A673 (cell line): ENCODE measurements around the gene RTL1. TPM values are rescaled to one million over a fixed set of nuclear protein-coding genes. Genes with fewer than 3 reads are reported as not detected.

Experiments used
- BruUV-seq: library from RNA; stranded (reverse); fragments of 400-500 nt; replicated peaks from 2 replicates; lab custom pipeline; 2021; lab: Mats Ljungman, UMichigan
- CTCF ChIA-PET: fragments of 300-600 bp; sonication (Branson Sonifier 250); formaldehyde crosslinking; loops from one replicate; lab custom pipeline; 2022; ENCODE audit warnings: antibody characterized with exemption; lab: Charles Lee
- POLR2A ChIA-PET: fragments of 300-600 bp; sonication (Branson Sonifier 250); formaldehyde crosslinking; loops from one replicate; lab custom pipeline; 2022; ENCODE audit warnings: antibody characterized with exemption; ENCODE audit not compliant: low non-redundant PET; lab: Charles Lee
- DNase-seq: peaks from one replicate; pipeline ENCODE4 v3.0.0-alpha.2; 2015; ENCODE audit warnings: low spot score
- H3K27ac ChIP-seq: fragments of 200-600 bp; sonication (generic); 2 replicates; pipeline ENCODE4 v1.5.1; 2016; ENCODE audit warnings: mixed run types, low read depth, mild to moderate bottlenecking, mixed read lengths, antibody characterized with exemption, low read length; ENCODE audit not compliant: poor library complexity, severe bottlenecking
- H3K27me3 ChIP-seq: fragments of 200-600 bp; sonication (generic); replicated peaks from 2 replicates; pipeline ENCODE4 v1.6.1; 2017; ENCODE audit warnings: mixed run types, low read depth, mild to moderate bottlenecking, mixed read lengths, antibody characterized with exemption, low read length; ENCODE audit not compliant: insufficient read depth, poor library complexity
- H3K36me3 ChIP-seq: fragments of 200-600 bp; sonication (generic); 2 replicates; pipeline ENCODE4 v1.6.1; 2016; ENCODE audit warnings: mixed run types, mild to moderate bottlenecking, mixed read lengths, antibody characterized with exemption, low read length; ENCODE audit not compliant: insufficient read depth, poor library complexity, severe bottlenecking
- H3K4me1 ChIP-seq: fragments of 200-600 bp; sonication (generic); 2 replicates; pipeline ENCODE4 v1.6.1; 2017; ENCODE audit warnings: mixed run types, mild to moderate bottlenecking, mixed read lengths, antibody characterized with exemption, low read length; ENCODE audit not compliant: insufficient read depth, poor library complexity, severe bottlenecking
- H3K4me3 ChIP-seq: fragments of 200-600 bp; sonication (generic); 2 replicates; pipeline ENCODE4 v1.5.1; 2016; ENCODE audit warnings: low read depth, mixed run types, mild to moderate bottlenecking, mixed read lengths, low read length; ENCODE audit not compliant: poor library complexity, severe bottlenecking
- H3K9me3 ChIP-seq: fragments of 200-600 bp; sonication (generic); 2 replicates; pipeline ENCODE4 v1.6.1; 2016; ENCODE audit warnings: mixed run types, low read depth, mild to moderate bottlenecking, mixed read lengths, antibody characterized with exemption, low read length; ENCODE audit not compliant: poor library complexity, severe bottlenecking
- CTCF ChIP-seq: fragments of 300-800, 200-600 bp; sonication (generic); conservative IDR thresholded peaks from 2 replicates; pipeline ENCODE4 v1.5.1; 2017; ENCODE audit warnings: low read depth, mild to moderate bottlenecking, antibody characterized with exemption, low read length, moderate library complexity, mixed read lengths
- EZH2 ChIP-seq: fragments of 200-600 bp; sonication (generic); IDR thresholded peaks from 2 replicates; pipeline ENCODE4 v1.6.1; 2017; ENCODE audit warnings: borderline replicate concordance, low read depth, mild to moderate bottlenecking, mixed read lengths, antibody characterized with exemption, low read length; ENCODE audit not compliant: poor library complexity, severe bottlenecking
- intact Hi-C: fragments of 100-400 bp; cut with micrococcal nuclease; formaldehyde crosslinking; loops from one replicate; pipeline ENCODE4 v1.10.0; 2022; ENCODE audit not compliant: unreplicated experiment
- total RNA-seq: library from RNA; stranded (reverse); gene quantifications from 2 replicates; pipeline ENCODE4 v1.2.3, GENCODE V29; 2021

RTL1 gene
- total RNA-seq, 1 experiment from 2014 or later: 0.09 TPM

DNA sequence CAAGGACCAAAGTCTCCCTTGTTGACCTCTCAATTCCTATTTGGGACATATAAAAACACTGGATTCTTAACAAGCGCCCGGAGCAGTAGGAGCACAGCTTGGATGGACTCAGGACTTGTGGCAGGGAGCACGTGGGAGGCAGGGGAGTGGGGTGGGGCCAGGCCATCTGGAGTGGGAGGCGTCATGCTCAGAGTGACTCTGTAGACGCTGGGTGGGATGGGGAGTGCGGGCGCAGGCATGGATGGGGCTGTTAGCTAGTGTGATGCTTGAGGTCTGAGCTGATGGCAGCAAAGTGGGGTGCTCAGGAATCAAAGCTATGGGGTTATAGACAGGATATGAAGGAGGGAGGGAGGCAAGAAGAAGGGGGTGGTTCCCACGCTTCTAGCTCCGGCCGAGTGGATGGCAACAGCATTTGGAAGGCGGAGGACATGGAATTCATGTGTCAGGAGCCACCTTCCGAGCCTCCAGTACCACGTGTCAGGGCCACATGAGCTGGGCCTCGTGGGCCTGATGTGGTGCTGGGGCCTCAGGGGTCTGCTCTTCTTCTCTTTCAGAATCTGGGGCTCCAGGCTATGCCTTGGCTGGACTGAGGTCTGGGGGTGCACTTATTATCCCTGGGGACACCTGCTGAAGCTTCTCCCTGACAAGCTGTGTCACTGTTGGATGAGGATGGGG, 51.4 kb downstream of the RTL1 start:
- CTCF ChIA-PET: interaction anchor here (1.6 kb wide), 1 partner anchor 383 kb away, joined by 5 read pairs; no protein-coding TSS in a partner anchor
- no TSS peak for BruUV-seq
- Histone ChIP-seq H3K4me1 (peaks cover 17% of the 10 kb centered on the region), H3K4me3 (no peak overlapping the region), H3K36me3 (no peaks in the 10 kb centered on the region), H3K27me3 (no peaks in the 10 kb centered on the region), H3K9me3 (no peaks in the 10 kb centered on the region), H3K27ac (no peak overlapping the region)
- DNase-seq: no peak
- TF ChIP-seq EZH2 (no peak), CTCF (no peak)
- intact Hi-C loops: loop anchor here (2.0 to 5.0 kb wide), 4 partner anchors 35 to 777 kb away; partner anchors contain the start of gene RTL1
- POLR2A ChIA-PET: no interaction called here

GRCh38 chr14:100851586-100851916, 52.0 kb downstream of the RTL1 start:
- Histone ChIP-seq H3K4me1 (peaks cover 17% of the 10 kb centered on the region), H3K9me3 (no peaks in the 10 kb centered on the region), H3K27me3 (no peaks in the 10 kb centered on the region), H3K4me3 (no peak overlapping the region), H3K36me3 (no peaks in the 10 kb centered on the region), H3K27ac (no peak overlapping the region)
- TF ChIP-seq EZH2 (no peak), CTCF (no peak)
- intact Hi-C loops: loop anchor here (5.0 kb wide), 3 partner anchors 36 to 386 kb away; partner anchors contain the start of gene RTL1
- DNase-seq: no peak
- no TSS peak for BruUV-seq
- ChIA-PET CTCF (interaction anchor here (1.6 kb wide), 1 partner anchor 383 kb away, joined by 5 read pairs; no protein-coding TSS in a partner anchor), POLR2A (no interaction called here)

- no peak overlapping the region for H3K4me3 ChIP-seq
- H3K4me1 ChIP-seq: peaks cover 17% of the 10 kb centered on the region
- intact Hi-C loops: loop anchor here (5.0 kb wide), 3 partner anchors 36 to 386 kb away; partner anchors contain the start of gene RTL1
- ChIA-PET CTCF (interaction anchor here (0.7 to 1.6 kb wide), 3 partner anchors 29 to 384 kb away, joined by 3 to 6 read pairs (median 5); no protein-coding TSS in a partner anchor), POLR2A (no interaction called here)
- H3K27ac ChIP-seq: no peak overlapping the region
- no peaks in the 10 kb centered on the region for H3K9me3 ChIP-seq
- peak; percentile 76 for DNase-seq
- BruUV-seq: no TSS peak
- TF ChIP-seq CTCF: peak; percentile 90
- no peak for TF ChIP-seq EZH2
- no peaks in the 10 kb centered on the region for H3K36me3 ChIP-seq
- H3K27me3 ChIP-seq: no peaks in the 10 kb centered on the region
Measured at GRCh38 chr14:100850841-100851585, 52.5 kb downstream of the RTL1 start.
